GM04504 (cell line): ENCODE data around the gene ZNF577.
"Not testable (repeated sequence)": the region's sequence is repeated elsewhere in the genome, so short reads cannot be mapped to it uniquely, and the experiment has no call there.

ENCODE experiments used
- DNase-seq: peaks from one replicate; pipeline ENCODE4 v3.0.0-alpha.2; 2012; ENCODE audit warnings: low read depth

ZNF577 gene

GRCh38 chr19:51887522-51888498, at the start of gene ZNF577:
Gene ZNF577, minus strand, starts transcription at chr19:51887951. Its CDS starts 7,569 bp downstream, at chr19:51880382.
- peak; percentile 84 for DNase-seq

DNA sequence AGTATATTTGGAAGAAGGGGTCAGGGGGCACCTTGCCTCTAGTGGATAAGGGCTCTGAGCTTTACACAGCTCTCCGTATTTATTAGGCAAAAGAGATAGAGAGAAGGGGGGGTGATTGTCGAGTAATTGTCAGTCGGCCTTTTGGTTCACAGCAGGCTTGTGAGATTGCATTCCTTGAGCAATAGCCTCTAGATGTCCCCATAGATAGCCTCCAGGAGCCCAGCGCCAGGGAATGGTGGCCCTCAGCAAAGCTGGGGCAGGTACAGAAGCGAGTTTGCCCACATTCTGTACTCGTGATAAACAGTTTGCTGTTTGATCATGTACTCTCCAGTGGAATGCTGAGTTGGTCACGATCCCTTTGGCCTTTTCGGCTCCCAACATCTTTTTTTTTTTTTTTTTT, 44.2 kb upstream of the ZNF577 start:
- DNase-seq: no peak

DNA sequence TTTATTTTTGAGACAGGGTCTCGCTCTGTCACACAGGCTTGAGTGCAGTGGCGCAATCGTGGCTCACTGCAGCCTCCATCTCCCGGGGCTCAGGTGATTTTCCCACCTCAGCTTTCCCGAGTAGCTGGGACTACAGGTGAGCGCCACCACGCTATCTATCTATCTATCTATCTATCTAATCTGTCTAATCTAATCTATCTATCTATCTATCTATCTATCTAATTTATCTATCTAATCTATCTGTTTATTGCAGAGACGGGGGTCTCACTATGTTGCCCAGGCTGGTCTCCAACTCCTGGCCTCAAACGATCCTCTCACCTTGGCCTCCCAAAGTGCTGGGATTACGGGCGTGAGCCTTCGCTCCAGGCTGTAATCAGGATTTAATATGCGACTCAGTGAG, 40.1 kb upstream of the ZNF577 start:
- DNase-seq: no peak

GRCh38 chr19:51926784-51927741, 39.3 kb upstream of the ZNF577 start, which contains the start of gene ZNF613:
Gene ZNF613, plus strand, starts transcription at chr19:51927472. Its CDS starts 8,749 bp downstream, at chr19:51936221.
- DNase-seq: peak; percentile 79

GRCh38 chr19:51926426-51926783, 38.7 kb upstream of the ZNF577 start:
- no peak for DNase-seq

DNA sequence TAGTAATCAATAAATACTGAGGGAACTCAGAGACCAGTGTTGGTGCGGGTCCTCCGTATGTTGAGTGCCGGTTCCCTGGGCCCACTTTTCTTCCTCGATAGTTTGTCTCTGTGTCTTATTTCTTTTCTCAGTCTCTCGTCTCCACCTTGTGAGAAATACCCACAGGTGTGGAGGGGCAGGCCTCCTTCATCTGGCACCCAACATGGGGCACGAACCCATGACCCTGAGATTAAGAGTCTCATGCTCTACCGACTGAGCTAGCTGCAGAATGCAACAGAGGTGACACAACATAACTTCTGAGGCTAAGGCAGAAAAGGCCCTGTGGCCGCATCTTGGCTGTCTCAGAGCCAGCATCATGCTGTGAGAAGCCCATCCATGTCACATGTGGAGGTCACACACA, 34.2 kb upstream of the ZNF577 start:
- no peak for DNase-seq

DNA sequence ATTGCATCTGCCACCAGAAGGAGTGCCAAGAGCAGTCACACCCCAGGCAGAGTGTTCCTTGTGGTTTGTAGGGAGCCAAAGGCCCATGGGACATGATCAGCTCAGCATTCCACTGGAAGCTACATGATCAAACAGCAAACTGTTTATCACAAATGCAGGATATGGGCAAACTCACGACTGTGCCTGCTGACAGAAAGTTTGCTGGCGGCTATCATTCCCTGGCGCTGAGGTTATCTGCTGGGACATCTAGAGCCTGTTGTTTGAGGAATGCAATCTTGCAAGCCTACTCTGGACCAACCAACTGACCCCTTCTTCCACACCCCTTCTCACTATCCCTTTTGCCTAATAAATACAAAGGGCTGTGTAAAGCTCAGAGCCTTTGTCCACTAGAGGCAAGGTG, 31.9 kb upstream of the ZNF577 start:
- no peak for DNase-seq

DNA sequence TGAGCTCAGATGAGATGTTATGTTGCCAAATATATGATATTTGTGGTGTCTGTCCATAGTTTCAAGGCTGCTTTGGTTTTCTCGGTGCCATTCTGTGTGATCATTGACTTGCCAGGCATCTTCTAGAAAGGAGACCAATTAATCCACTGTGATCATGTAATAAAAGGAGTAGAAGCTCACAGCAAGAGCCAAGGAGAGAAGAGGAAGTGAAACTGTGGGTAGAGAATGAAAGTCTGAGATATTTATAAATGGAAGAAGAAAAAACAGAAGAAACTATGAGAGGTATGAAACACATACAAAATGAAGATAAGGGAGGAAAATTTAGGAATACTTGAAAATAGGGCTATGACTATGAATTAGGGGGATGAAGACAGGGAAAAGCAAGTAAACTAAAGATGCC, 28.4 kb upstream of the ZNF577 start:
- no peak for DNase-seq

- no peak for DNase-seq
Measured at GRCh38 chr19:51915324-51915867, 27.6 kb upstream of the ZNF577 start.

DNA sequence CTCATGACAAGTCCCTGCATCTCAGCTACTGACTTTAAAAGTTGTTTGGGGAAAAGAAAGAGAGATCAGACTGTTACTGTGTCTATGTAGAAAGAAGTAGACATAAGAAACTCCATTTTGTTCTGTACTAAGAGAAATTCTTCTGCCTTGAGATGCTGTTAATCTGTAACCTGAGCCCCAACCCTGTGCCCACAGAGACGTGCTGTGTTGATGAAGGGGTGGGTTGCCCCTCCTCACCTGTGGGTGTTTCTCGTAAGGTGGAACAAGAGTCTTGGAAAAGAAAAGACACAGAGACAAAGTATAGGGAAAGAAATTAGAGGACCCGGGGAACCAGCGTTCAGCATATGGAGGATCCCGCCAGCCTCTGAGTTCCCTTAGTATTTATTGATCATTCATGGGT, 20.2 kb upstream of the ZNF577 start:
- DNase-seq: not testable (repeated sequence)

DNA sequence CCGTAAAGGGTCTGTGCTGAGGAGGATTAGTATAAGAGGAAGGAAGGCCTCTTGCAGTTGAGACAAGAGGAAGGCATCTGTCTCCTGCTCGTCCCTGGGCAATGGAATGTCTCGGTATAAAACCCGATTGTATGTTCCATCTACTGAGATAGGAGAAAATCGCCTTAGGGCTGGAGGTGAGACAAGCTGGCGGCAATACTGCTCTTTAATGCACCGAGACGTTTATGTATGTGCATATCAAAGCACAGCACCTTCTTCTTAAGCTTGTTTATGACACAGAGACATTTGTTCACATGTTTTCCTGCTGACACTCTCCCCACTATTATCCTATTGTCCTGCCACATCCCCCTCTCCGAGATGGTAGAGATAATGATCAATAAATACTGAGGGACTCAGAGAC, 18.4 kb upstream of the ZNF577 start:
- not testable (repeated sequence) for DNase-seq

GRCh38 chr19:51905639-51906038, 17.9 kb upstream of the ZNF577 start:
- DNase-seq: not testable (repeated sequence)

- DNase-seq: no peak
Measured at GRCh38 chr19:51905206-51905605, 17.5 kb upstream of the ZNF577 start.

- DNase-seq: no peak
Measured at GRCh38 chr19:51904331-51905165, 16.8 kb upstream of the ZNF577 start, which contains the start of gene ZNF649. Gene ZNF649, minus strand, starts transcription at chr19:51905017. Its CDS starts 4,910 bp downstream, at chr19:51900107.

- no peak for DNase-seq
Measured at GRCh38 chr19:51903192-51903591, 15.4 kb upstream of the ZNF577 start.

- no peak for DNase-seq
Measured at GRCh38 chr19:51901860-51902259, 14.1 kb upstream of the ZNF577 start.

DNA sequence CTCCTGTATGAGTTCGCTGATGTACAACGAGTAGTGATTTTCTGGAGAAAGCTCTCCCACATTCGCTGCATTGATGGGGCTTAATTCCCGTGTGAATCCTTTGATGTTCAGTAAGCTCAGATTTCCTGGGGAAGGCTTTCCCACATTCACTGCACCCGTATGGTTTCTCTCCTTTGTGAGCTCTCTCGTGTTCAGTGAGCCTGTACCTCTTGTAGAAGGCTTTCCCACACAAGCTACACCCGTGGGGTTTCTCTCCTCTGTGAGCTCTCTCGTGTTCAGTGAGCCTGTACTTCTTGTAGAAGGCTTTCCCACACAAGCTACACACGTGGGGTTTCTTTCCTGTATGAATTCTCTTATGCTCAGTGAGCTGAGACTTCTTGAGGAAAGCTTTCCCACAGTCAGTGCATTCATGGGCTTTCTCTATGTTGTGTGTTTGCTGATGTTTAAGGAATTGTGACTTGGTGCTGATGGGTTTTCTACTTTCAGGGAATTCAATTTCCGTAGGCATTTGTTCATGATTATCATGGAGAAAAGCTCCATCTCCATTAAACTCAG, 3.5 kb upstream of the ZNF577 start:
- no peak for DNase-seq

DNA sequence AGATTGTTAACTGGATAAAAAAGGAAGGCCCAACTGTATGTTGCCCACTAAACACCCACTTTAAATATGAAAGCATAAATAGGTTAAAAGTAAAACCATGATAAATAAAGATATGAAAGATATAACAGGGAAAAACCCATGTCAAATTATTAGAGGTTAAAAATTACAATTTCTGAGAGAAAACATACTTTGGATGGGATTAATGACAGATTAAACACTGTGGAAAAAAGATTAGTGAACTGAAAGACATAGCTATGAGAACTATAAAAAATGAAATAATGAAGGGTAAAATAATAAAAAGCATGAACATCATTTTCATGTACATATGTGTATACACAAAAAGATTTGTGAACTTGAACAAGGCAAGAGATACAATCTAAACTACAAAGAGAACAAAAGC, 2.2 kb upstream of the ZNF577 start:
- DNase-seq: no peak

GRCh38 chr19:51884713-51885112, 3.0 kb downstream of the ZNF577 start:
- no peak for DNase-seq

GRCh38 chr19:51882518-51882917, 5.2 kb downstream of the ZNF577 start:
- no peak for DNase-seq

- no peak for DNase-seq
Measured at GRCh38 chr19:51873097-51873496, 14.7 kb downstream of the ZNF577 start.
